Measurements from ENCODE around the gene DCK.
"Not testable (repeated sequence)": the region's sequence is repeated elsewhere in the genome, so short reads cannot be mapped to it uniquely, and the experiment has no call there.

DCK gene

DNA sequence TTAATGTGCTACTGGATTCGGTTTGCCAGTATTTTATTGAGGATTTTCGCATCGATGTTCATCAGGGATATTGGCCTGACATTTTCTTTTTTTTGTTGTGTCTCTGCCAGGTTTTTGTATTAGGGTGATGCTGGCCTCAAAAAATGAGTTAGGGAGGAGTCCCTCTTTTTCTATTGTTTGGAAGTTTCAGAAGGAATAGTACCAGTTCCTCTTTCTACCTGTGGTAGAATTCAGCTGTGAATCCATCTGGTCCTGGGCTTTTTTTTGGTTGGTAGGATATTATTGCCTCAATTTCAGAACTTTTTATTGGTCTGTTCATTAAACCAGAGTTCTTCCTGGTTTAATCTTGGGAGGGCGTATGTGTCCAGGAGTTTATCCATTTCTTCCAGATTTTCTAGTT lies 7.9 kb downstream of the DCK start:
- not testable (repeated sequence) for DNase-seq (ENCODE audit: low read depth, low spot score)

DNA sequence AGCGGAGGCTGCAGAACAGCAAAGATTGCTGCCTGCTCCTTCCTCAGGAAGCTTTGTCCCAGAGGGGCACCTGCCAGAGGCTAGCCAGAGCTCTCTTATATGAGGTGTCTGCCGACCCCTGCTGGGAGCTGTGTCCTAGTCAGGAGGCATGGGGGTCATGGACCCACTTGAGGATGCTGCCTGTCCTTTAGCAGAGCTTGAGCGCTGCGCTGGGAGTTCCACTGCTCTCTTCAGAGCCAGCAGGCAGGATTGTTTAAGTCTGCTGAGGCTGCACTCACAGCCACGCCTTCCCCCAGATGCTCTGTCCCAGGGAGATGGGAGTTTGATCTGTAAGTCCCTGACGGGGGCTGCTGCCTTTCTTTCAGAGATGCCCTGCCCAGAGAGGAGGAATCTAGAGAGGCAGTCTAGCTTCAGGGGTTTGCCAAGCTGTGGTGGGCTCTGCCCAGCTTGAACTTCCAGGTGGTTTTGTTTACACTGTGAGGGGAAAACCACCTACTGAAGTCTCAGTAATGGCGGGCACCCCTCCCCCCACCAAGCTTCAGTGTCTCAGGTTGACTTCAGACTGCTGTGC lies 10.9 kb downstream of the DCK start:
- DNase-seq (ENCODE audit: low read depth, low spot score), result no peak

DNA sequence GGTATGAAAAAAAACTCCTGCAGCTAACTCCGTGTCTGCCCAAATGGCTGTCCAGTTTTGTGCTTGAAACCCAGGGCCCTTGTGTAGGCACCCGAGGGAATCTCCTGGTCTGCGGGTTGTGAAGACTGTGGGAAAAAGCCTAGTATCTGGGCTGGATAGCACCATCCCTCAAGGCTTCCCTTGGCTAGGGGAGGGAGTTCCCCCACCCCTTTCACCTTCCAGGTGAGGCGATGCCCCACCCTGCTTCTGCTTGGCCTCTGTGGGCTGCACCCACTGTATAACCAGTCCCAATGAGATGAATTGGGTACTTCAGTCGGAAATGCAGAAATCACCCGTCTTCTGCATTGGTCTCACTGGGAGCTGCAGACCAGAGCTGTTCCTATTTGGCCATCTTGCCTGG lies 11.6 kb downstream of the DCK start:
- not testable (repeated sequence) for DNase-seq (ENCODE audit: low read depth, low spot score)

DNA sequence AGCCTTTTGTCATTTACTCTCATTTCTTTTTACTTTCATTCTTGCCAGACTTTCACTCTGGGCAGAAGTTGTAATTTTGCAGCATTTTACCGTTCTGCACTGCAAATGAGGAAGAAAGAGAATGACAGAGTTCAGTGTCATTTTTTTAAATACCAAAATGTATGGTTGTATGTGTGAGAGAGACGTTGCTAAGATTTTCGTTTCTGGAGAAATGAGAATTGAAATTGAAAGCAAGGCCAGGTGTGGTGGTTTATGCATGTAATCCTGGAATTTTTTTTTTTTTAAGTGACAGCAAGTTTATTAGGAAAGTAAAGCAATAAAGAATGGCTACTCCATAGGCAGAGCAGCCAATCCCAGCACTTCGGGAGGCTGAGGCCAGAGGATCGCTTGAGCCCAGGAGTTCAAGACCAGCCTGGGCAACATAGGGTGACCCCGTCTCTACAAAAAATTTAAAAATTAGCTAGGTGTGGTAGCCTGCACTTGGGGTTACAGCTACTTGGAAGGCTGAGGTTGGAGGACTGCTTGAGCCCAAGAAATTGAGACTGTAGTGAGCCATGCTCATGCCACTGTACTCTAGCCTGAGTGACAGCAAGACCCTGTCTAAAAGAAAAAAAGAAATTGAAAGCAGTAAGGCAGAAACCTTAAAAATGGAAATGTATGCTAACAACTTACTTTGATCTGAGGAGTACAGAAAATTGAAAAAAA lies 12.9 kb downstream of the DCK start:
- DNase-seq (ENCODE audit: low read depth, low spot score), result no peak

DNA sequence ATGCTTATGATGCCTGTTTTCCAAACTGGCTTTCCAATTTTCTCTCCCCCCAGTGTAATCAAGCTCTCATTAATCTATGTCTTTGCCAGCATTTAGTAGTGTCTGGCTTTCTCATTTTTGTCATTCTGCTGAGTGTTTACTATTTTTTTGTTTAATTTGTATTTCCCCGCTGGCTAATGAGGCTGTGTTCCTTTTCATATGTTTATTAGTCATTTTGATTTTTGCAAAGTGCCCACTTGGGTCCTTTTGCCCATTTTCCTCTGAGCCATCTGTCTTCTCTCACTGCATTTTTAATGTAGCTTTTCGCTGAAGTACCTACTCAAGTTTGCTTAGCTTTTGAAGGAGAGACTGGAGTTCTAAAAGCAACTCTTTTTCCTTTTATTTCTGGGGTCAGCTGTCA lies 14.7 kb downstream of the DCK start:
- DNase-seq (ENCODE audit: low read depth, low spot score), result no peak

DNA sequence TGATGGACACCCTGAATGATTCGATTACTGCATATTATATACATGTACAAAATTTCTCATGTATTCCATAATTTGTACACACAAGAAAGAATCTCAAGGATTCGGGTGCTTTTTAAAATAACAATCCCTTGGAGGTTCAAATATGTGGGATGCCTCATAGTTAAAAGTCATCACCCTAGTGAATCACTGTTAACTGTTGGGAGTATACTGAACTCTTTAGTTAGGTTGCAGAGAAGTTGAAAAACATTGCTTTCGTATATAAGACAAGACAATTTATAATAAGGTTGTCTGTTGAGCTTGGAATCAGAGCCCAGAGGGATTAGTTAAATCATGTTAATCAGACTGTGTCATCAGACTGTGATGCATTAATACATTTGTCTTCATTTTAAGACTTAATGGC lies 15.6 kb downstream of the DCK start:
- DNase-seq (ENCODE audit: low read depth, low spot score), result no peak

DNA sequence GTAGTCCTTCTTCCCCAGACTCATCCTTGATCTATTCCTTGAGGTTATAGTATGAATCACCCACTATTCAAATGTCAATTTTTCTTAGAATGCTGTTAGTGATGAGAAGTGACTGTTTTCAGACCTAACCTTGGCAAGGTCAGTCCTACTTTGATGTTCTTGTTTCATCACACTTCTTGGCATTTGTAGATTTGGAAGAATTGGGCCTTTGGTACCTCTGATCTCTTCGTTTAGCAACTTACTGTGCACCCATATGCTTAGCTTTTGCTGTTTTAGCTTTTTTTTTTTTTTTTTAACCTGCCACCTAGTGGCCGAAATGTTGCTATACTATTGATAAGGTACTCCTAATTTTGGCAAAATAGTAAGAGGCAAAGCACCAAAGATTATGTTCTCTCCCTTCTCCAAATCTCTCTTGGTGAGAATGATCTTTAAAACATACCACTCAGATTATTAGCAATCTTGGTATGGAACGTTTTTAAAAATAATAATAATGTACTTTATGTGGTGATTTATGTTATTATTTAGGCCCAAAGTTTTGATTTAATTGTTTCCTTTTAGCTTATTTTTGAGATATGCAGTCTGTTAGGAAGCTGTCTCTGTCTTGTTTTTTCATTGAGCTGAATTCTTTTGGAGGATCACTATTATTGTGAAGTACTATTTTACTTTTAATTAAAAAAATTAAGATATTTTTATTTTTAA lies 16.6 kb downstream of the DCK start:
- DNase-seq (ENCODE audit: low read depth, low spot score), result no peak

DNA sequence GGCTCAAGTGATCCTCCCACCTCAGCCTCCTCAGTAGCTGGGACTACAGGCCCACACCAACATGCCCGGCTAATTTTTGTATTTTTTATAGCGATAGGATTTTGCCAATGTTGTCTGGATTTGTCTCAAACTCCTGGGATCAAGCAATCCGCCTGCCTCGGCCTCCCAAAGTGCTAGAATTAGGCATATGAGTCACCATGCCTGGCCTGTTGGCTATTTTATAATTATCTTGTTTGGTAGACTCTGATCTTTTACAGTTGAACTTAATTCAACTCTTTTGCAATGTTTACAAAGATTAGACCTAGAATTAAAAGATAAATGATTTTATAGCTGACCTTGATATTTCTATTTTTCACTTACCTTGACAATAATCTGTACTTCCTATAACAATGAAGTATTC lies 18.0 kb downstream of the DCK start:
- DNase-seq (ENCODE audit: low read depth, low spot score), result no peak

DNA sequence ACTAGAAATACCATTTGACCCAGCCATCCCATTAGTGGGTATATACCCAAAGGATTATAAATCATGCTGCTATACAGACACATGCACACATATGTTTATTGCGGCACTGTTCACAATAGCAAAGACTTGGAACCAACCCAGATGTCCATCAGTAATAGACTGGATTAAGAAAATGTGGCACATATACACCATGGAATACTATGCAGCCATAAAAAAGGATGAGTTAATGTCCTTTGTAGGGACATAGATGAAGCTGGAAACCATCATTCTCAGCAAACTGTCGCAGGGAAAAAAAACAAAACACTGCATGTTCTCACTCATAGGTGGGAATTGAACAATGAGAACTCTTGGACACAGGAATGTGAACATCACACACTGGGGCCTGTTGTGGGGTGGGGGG lies 23.9 kb downstream of the DCK start:
- not testable (repeated sequence) for DNase-seq (ENCODE audit: low read depth, low spot score)

DNA sequence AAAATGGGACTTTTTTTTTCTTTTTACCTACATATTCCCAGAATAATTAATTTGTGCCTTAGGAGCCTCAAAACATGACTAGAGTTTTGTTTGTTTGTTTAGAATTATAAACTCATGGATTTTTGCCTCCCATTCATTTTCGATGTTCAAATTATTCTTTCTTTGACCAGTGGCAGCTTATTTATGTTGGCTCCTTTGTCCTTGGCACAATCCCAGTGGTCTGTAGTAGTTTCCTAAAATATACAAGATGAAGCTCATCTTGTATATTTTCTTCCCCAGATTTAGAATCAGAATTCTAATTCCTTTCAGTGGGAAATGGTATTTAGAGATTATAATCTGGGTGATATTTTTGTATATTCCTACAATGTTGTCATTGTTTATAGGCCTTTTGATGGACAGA lies 27.2 kb downstream of the DCK start:
- no peak for DNase-seq (ENCODE audit: low read depth, low spot score)

DNA sequence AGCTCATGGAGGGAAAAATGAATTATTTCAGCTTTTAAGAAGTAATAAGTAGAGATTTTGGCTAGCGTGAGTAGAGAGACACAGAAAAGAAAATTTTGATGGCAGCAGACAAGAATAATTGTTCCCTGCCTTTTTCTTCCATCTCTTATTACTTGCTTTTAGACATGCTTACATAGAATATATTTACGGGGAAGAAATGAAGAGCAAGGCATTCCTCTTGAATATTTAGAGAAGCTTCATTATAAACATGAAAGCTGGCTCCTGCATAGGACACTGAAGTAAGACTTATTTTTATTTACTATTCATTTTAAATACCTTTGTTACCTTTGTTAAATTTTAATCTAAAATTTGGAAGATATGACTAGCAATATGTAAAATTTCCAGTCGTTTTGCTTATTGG lies 32.2 kb downstream of the DCK start:
- DNase-seq (ENCODE audit: low read depth, low spot score), result no peak

DNA sequence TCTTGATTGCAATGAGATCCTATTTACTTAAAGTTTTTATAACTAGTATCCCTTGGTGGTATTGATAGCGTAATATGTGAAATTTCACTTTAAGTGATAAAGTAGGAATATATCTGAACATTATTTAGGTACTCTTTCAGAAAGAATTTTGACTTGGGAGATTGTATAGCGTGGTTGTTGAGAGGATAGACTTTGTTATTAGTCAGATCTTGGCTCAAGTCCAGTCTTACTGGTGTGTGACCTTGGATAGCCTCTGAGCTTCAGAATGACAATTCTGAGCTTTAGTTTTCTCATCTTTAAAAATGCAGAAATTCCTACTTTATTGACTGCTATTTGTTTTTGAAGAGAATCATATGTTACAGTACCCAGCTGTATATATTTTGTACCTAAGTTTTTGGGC lies 32.6 kb downstream of the DCK start:
- DNase-seq (ENCODE audit: low read depth, low spot score), result no peak

DNA sequence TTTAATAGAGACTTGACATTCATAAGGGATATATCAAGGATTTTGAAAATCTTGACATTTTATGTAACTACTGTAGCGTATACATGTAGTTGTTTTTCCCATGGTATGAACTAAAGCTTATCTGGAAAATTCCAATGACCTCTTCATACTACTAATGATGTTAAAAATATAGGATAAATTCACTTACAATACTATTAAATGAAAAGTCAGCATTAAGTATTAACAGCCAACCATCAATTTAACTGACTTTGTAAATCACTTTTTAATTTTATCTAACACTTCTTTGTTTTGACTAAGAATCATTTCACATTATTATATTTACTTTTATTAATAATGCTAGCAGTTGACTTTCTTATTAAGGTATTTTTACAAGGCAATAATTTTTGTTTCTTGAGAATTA lies 34.2 kb downstream of the DCK start:
- DNase-seq (ENCODE audit: low read depth, low spot score), result no peak

DNA sequence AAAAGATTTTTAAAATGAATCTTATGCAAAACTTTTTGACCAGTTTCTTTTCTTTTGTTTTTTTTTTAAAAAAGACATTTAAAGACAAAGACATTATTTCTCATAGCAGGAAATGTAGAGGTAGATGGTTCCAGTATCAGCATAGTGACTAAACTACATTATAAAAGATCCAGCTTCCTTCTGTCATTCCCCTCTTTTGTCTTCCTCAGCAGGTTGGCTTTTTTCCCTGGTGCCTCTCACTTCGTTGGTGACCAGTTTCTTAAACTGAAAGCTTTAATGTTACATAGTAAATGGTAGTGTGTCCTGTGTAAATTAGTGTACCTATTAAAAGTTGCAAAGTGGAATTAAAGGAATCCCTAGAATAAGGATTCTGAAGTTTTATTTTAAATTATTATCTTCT lies 36.1 kb downstream of the DCK start:
- no peak for DNase-seq (ENCODE audit: low read depth, low spot score)

DNA sequence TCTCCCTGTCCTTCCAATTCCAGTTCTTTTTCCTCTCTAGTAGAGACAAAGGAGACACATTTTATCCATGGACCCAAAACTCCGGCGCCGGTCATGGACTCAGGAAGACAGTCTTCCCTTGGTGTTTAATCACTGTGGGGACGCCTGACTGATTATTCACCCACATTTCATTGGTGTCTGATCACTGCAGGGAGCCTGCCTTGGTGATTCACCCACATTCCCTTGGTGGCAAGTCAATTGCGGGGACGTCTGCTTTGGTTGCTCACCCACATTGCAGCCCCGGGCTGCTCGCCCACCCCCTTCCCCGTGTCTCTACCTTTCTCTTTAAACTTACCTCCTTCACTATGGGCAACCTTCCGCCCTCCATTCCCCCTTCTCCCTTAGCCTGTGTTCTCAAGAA lies 38.7 kb downstream of the DCK start:
- DNase-seq (ENCODE audit: low read depth, low spot score), result not testable (repeated sequence)

DNA sequence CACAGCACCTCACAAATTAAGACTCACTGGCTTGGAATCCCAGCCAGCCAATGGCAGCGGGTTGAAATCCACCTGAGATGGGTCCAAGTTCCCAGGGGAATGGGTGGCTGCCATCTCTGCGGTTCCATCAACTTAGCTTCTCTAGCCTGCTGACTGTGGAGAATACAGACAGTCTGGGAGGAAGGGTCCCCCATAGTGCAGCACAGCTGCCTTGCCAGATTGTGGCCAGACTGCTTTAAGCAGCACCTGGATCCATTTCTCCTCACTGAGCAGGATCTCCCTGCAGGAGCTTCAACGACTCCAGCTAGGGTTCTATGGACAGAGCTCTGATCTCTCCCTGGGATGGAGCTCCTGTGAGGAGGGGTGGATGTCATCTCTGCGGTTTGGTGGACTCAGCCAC lies 51.8 kb downstream of the DCK start:
- DNase-seq (ENCODE audit: low read depth, low spot score), result no peak

DNA sequence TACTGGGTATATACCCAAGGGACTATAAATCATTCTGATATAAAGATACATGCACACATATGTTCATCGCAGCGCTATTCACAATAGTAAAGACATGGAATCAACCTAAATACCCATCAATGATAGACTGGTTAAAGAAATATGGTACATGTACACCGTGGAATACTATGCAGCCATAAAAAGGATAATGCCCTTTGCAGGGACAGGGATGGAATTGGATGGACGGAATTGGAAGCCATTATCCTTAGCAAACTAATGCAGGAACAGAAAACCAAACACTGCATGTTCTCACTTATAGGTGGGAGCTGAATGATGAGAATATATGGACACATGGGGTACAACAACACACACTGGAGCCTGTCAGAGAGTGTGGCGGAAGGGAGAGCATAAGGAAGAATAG lies 55.9 kb downstream of the DCK start:
- no peak for DNase-seq (ENCODE audit: low read depth, low spot score)

DNA sequence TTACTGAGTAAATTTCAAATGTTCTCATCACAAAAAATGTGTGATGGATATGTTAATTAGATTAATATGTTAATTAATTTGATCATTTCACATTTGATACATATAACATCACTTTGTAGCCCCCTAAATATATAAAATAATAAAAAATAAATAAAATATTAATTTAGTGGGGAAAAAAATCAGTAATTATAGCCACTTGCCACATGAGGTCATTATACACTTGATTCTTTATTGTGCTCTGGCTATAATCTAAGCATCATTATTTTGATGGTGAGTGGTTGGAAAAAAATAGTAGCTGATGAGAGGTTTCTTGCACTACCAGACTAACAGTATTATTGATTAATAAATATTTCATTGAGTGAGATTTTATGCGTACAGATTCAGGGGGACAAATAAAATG lies 57.4 kb downstream of the DCK start:
- no peak for DNase-seq (ENCODE audit: low read depth, low spot score)

DNA sequence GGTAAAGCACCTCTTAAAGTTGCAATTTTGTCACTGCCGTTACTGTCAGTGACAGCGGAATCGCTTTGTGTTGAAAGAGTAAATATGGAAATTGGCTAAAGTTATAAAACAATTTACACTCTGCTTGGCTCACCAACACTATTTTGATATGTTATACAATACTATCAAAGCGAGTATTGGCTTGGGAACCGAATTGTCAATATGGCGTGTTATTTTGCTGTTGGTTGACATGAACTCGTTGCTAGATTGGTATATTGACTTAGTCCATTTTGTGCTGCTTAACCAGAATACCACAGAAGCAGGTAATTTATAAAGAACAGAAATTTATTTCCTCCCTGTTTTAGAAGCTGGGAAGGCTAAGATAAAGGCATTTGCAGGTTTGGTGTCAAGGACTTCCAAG lies 58.6 kb downstream of the DCK start:
- DNase-seq (ENCODE audit: low read depth, low spot score), result no peak

DNA sequence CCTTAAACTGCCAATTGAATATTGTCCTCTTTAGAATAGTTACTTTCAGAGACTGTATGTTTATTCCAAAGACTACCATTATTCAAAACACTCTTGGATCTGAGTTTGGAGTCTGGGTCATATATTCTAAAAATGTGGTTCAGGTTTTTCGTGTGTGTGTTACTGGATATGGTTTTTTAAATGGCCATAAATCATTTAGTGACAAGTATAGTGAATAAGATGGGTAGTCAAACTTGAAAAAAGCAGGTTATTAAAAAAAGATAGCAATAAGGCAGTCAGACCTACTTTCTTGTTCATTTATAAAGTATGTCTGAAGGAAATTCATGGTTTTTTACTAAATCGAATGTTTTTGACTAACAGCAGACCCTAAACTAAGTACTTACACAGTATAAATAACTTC lies 59.3 kb downstream of the DCK start:
- DNase-seq (ENCODE audit: low read depth, low spot score), result no peak

DNA sequence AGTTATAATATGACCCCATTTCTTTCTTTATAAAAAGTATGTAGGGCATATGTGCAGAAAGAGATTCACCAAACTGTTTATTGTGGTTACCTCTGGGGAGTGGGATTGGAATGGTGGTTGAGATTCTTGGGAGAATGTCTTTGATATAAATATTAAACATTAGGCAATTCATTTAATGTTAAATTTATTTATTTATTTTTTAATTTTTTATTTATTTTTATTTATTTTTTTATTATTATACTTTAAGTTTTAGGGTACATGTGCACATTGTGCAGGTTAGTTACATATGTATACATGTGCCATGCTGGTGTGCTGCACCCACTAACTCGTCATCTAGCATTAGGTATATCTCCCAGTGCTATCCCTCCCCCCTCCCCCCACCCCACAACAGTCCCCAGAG lies 60.2 kb downstream of the DCK start:
- not testable (repeated sequence) for DNase-seq (ENCODE audit: low read depth, low spot score)

DNA sequence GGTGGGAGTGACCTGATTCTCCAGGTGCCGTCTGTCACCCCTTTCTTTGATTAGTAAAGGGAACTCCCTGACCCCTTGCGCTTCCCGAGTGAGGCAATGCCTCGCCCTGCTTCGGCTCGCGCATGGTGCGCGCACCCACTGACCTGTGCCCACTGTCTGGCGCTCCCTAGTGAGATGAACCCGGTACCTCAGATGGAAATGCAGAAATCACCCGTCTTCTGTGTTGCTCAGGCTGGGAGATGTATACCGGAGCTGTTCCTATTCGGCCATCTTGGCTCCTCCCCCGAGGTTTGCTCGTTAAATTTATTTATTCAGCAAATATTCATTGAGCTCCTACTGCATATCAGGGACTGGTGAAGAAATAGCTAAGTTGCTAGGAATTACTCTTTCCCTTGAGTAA lies 66.1 kb downstream of the DCK start:
- not testable (repeated sequence) for DNase-seq (ENCODE audit: low read depth, low spot score)

DNA sequence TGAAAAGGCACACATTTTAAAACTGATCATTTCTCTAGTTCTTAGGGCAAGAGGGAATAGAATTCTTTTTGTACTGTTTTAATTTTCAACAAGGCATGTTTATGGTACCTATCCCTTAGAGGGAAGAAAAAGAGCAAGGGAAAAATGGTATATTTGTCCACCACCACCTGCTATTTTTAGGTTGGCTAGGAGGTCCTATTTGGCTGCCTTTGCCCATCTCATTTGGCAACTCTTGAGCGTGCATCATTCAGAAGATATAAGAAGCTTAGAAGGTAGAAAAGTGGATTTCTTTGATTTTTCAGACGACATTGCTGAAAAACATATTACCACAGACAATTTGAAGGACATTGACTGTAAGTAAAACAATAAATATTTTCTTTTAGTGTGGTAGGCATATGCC lies 69.0 kb downstream of the DCK start:
- no peak for DNase-seq (ENCODE audit: low read depth, low spot score)

Measured in activated CD4-positive, CD25-positive, alpha-beta regulatory T cell treated with anti-CD3 and anti-CD28 coated beads, Interleukin-2, amount 50 U/mL, for 16 hours (primary cell).